GM23248 (cell line): ENCODE measurements around the gene MOB2. TPM values are rescaled to one million over a fixed set of nuclear protein-coding genes. Genes with fewer than 3 reads are reported as not detected.

ENCODE experiments used
- DNase-seq: peaks from one replicate; pipeline ENCODE4 v3.0.0-alpha.2; 2015
- H2AFZ ChIP-seq: fragments of 200-600 bp; sonication (generic); 2 replicates; pipeline ENCODE4 v1.6.1; 2016; ENCODE audit warnings: antibody characterized with exemption
- H3F3A ChIP-seq: fragments of 200-600 bp; sonication (generic); 2 replicates; pipeline ENCODE4 v1.6.1; 2016; ENCODE audit warnings: mild to moderate bottlenecking, antibody characterized with exemption, mixed run types; ENCODE audit not compliant: insufficient read depth
- H3K27ac ChIP-seq: fragments of 200-600 bp; sonication (generic); 2 replicates; pipeline ENCODE4 v1.5.1; 2016; ENCODE audit warnings: mild to moderate bottlenecking
- H3K27me3 ChIP-seq: fragments of 200-600 bp; sonication (generic); replicated peaks from 2 replicates; pipeline ENCODE4 v1.6.1; 2016; ENCODE audit warnings: mild to moderate bottlenecking; ENCODE audit not compliant: insufficient read depth
- H3K36me3 ChIP-seq: fragments of 200-600 bp; sonication (generic); 2 replicates; pipeline ENCODE4 v1.6.1; 2016; ENCODE audit warnings: low read depth, mild to moderate bottlenecking
- H3K4me1 ChIP-seq: fragments of 200-600 bp; sonication (generic); 2 replicates; pipeline ENCODE4 v1.6.1; 2016; ENCODE audit warnings: mild to moderate bottlenecking; ENCODE audit not compliant: insufficient read depth
- H3K4me2 ChIP-seq: fragments of 200-600 bp; sonication (generic); one replicate; pipeline ENCODE4 v1.6.1; 2016; ENCODE audit warnings: mild to moderate bottlenecking; ENCODE audit not compliant: unreplicated experiment
- H3K4me3 ChIP-seq: fragments of 200-600 bp; sonication (generic); 2 replicates; pipeline ENCODE4 v1.5.1; 2016; ENCODE audit warnings: mild to moderate bottlenecking
- H3K79me2 ChIP-seq: fragments of 200-600 bp; sonication (generic); 2 replicates; pipeline ENCODE4 v1.6.1; 2016; ENCODE audit warnings: mild to moderate bottlenecking; ENCODE audit not compliant: insufficient read depth
- H3K9ac ChIP-seq: fragments of 200-600 bp; sonication (generic); 2 replicates; pipeline ENCODE4 v1.6.1; 2016; ENCODE audit warnings: mild to moderate bottlenecking
- H3K9me2 ChIP-seq: fragments of 200-600 bp; sonication (generic); 2 replicates; pipeline ENCODE4 v1.6.1; 2016; ENCODE audit warnings: mixed run types, mild to moderate bottlenecking, moderate library complexity; ENCODE audit not compliant: insufficient read depth
- H3K9me3 ChIP-seq: fragments of 200-600 bp; sonication (generic); one replicate; pipeline ENCODE4 v1.6.1; 2017; ENCODE audit warnings: low read depth
- H4K20me1 ChIP-seq: fragments of 200-600 bp; sonication (generic); 2 replicates; pipeline ENCODE4 v1.6.0; 2016; ENCODE audit not compliant: insufficient read depth
- EZH2 ChIP-seq: fragments of 200-600 bp; sonication (generic); IDR thresholded peaks from 2 replicates; pipeline ENCODE4 v1.6.1; 2018; ENCODE audit warnings: antibody characterized with exemption, mild to moderate bottlenecking; ENCODE audit not compliant: insufficient read depth, poor library complexity, severe bottlenecking
- EZH2phosphoT487 ChIP-seq: fragments of 200-600 bp; sonication (generic); IDR thresholded peaks from 2 replicates; pipeline ENCODE4 v1.6.1; 2018; ENCODE audit warnings: antibody characterized with exemption, moderate library complexity, mild to moderate bottlenecking, low read depth; ENCODE audit not compliant: insufficient read depth
- WGBS, 2 experiments: methylation state at CpG; one replicate each; pipeline ENCODE4 v1.1.6; 2015 to 2017; ENCODE audit warnings: low lambda C conversion rate in 2 of 2, low coverage in 1 of 2; ENCODE audit errors: missing lambda C conversion rate in 2 of 2; 5-methylcytosine and 5-hydroxymethylcytosine counted together
- in situ Hi-C: fragments of 300-500 bp; cut with MboI; formaldehyde crosslinking; loops from 2 replicates; pipeline ENCODE4 v1.15.0; 2020
- polyA plus RNA-seq: library from polyadenylated mRNA; unstranded; fragments of >200 nt; fragmentation: Nextera tagmentation; extraction: Ambion mirVana; gene quantifications from 2 replicates; pipeline ENCODE4 v1.2.1, GENCODE V29; 2016
- total RNA-seq: library from RNA; depleted of rRNA; stranded (reverse); fragments of >200 nt; shearing (Covaris generic); gene quantifications from 2 replicates; pipeline ENCODE4 v1.2.3, GENCODE V29; 2014

Gene MOB2
- total and polyA plus RNA-seq, 2 experiments from 2014 or later: 28.8 to 29.3 TPM

DNA sequence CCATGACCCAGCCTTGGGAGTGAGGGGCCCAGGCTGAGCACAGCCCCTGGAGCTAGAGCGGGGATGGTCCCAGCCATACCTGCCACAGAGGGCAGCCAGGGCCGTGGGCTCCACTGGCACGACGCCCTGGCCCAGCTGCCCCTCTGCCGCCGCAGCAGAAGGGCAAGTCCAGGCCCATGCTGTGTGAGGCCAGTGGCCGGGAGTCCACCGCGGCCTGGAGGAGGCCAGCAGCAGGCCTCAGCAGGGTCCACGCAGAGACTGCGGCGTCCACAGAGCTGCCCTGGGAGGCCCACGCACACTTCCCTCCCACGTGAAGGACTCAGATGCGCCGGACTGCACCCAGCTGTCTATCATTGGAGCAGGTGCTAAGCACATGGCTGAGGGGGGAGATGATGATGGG, 23.5 kb downstream of the MOB2 start:
- Histone ChIP-seq H3K79me2 (no peaks in the 10 kb centered on the region), H3K27me3 (peaks cover 5% of the 10 kb centered on the region; the same call in 1 of the 2 replicates), H2AFZ (no peak overlapping the region), H3K9ac (no peak overlapping the region), H3K4me1 (no peaks in the 10 kb centered on the region), H3K9me3 (no peaks in the 10 kb centered on the region), H3F3A (no peaks in the 10 kb centered on the region), H3K36me3 (no peaks in the 10 kb centered on the region), H3K27ac (no peak overlapping the region), H4K20me1 (no peaks in the 10 kb centered on the region), H3K4me3 (no peak overlapping the region), H3K9me2 (no peaks in the 10 kb centered on the region), H3K4me2 (no peak overlapping the region)
- WGBS, 2 experiments: 86 to 87% methylated on average over 14 to 16 of the region's 16 CpGs
- no peak for DNase-seq
- in situ Hi-C loops: no loop called here
- TF ChIP-seq EZH2: no peak
- no peak for TF ChIP-seq EZH2phosphoT487

DNA sequence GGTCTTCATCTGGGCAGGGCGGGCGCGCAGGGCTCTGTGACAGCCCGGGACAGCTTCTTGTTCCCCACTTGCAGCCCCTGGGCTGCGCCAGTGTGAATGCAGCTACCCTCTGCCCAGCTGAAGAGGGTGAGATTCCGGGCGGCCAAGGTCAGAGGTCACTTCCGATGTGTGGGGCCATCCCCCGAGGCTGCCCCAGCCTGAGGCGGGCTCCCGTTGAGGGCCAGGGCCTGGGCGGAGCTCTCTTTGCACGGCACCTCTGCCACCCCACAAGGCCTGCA, 23.9 kb downstream of the MOB2 start:
- TF ChIP-seq EZH2phosphoT487 (no peak), EZH2 (no peak)
- no peaks in the 10 kb centered on the region for H3F3A ChIP-seq
- H3K9ac ChIP-seq: no peak overlapping the region
- H3K79me2 ChIP-seq: no peaks in the 10 kb centered on the region
- H3K27ac ChIP-seq: no peak overlapping the region
- no peaks in the 10 kb centered on the region for H4K20me1 ChIP-seq
- H2AFZ ChIP-seq: no peak overlapping the region
- in situ Hi-C loops: no loop called here
- no peak overlapping the region for H3K4me2 ChIP-seq
- no peak for DNase-seq
- H3K9me2 ChIP-seq: no peaks in the 10 kb centered on the region
- WGBS, 2 experiments: 77 to 80% methylated on average over 12 to 13 of the region's 13 CpGs
- H3K4me1 ChIP-seq: no peaks in the 10 kb centered on the region
- H3K36me3 ChIP-seq: no peaks in the 10 kb centered on the region
- no peak overlapping the region for H3K4me3 ChIP-seq
- peaks cover 5% of the 10 kb centered on the region; the same call in 1 of the 2 replicates for H3K27me3 ChIP-seq
- no peaks in the 10 kb centered on the region for H3K9me3 ChIP-seq

DNA sequence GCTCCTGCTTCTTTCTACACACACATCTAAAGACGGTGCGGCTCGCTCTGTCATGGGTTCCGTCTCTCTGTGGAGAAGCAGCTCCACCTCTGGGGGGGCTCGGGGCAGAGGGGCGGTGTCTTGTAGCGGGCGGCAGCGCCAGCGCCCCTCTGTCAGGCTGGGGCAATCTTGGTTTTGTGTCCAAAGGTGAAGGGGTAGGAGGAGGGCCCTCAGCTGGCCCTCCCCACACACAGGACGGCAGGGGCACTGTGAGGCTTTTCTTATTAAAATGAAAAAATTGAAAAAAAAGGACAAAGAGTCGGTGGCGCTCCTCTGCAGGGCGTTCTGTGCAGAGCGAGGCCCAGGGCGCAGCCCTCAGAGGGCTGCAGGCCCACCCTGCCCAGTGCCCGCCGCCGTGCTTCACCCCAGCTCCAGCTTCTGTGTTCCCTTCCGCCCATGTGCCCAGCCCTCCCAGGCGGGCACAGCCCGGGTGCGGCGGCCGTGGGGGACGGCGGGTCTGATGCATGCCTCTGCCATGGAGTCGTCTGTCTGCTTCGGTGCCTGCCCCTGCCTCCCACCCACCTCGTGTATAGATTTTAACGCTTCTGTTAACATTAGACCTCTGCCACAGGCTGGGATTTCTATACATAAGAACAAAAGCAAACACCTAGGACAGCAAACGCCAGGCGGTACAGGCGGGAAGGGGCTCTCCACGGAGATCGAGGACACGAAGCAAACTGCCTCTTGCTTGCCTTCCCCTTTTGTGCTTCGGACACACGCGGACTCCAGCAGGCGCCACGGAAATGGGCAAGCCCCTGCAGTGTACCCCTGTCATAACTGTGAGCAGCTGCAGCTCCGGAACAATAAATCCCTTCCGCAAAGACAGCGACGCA, 24.5 kb downstream of the MOB2 start:
- no peak overlapping the region for H3K27ac ChIP-seq
- peaks cover 5% of the 10 kb centered on the region; the same call in 1 of the 2 replicates for H3K27me3 ChIP-seq
- no peaks in the 10 kb centered on the region for H3F3A ChIP-seq
- no peaks in the 10 kb centered on the region for H4K20me1 ChIP-seq
- H3K9me2 ChIP-seq: no peaks in the 10 kb centered on the region
- WGBS, 2 experiments: 72 to 74% methylated on average over 41 to 46 of the region's 46 CpGs
- no peaks in the 10 kb centered on the region for H3K36me3 ChIP-seq
- DNase-seq: no peak
- H3K9me3 ChIP-seq: no peaks in the 10 kb centered on the region
- H3K9ac ChIP-seq: no peak overlapping the region
- no peak overlapping the region for H3K4me3 ChIP-seq
- TF ChIP-seq EZH2phosphoT487: no peak
- no peak for TF ChIP-seq EZH2
- H2AFZ ChIP-seq: no peak overlapping the region
- H3K4me2 ChIP-seq: no peak overlapping the region
- no peaks in the 10 kb centered on the region for H3K79me2 ChIP-seq
- in situ Hi-C loops: no loop called here
- no peaks in the 10 kb centered on the region for H3K4me1 ChIP-seq

DNA sequence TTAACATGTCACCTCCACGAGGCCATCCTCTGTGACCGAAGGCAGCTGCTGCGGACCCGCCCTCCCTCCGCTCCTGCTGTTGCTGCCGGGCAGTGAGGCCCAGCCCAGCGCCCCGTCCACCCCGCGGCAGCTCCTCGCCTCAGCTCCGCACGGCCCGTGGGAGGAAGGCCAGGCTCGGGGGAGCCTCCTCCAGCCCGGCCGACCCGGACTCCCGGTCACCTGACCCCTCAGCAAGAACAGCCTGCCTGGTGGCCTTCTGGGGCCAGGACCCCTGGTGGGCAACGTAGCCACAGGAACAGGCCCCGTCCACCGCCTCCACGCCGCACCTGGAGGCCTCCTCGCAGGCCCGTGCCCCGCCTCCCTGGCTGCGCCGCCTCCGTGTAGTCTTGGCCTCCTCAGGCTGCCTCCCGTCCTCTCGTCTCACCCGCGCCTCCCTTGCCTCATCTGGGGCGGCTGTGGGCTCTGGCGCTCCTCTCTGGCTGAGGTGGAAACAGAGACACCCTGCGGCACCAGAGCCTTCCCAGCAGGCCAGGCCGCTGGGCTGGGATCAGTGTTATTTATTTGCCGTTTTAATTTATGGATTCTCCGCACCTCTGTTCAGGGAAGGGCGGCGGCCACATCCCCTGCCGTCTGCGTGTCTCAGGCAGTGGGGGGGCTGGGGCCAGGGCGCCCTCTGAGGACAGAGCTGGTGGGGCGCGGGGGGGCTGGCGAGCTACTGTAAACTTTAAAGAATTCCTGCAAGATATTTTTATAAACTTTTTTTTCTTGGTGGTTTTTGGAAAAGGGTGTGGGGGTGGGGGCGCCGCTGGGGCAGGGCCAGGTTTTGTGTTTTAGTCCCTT, 25.4 kb downstream of the MOB2 start:
- no peak for TF ChIP-seq EZH2phosphoT487
- peak; percentile 46 for TF ChIP-seq EZH2
- Histone ChIP-seq H2AFZ (no peak overlapping the region), H3K9ac (no peak overlapping the region), H3K9me2 (no peaks in the 10 kb centered on the region), H4K20me1 (no peaks in the 10 kb centered on the region), H3K27ac (no peak overlapping the region), H3K4me2 (peak overlapping the region; percentile 28), H3K4me3 (no peak overlapping the region), H3K36me3 (no peaks in the 10 kb centered on the region), H3K9me3 (no peaks in the 10 kb centered on the region), H3F3A (no peaks in the 10 kb centered on the region), H3K4me1 (no peaks in the 10 kb centered on the region), H3K27me3 (peaks cover 5% of the 10 kb centered on the region; the same call in 1 of the 2 replicates), H3K79me2 (no peaks in the 10 kb centered on the region)
- WGBS, 2 experiments: 53 to 55% methylated on average over 50 of the region's 50 CpGs
- in situ Hi-C loops: no loop called here
- peak; percentile 37 for DNase-seq
